NB4 (cell line): ENCODE data around the gene COBL.

ENCODE experiments used
- POLR2A ChIP-seq: IDR thresholded peaks from 2 replicates; pipeline ENCODE4 v1.6.1; 2011; ENCODE audit warnings: mild to moderate bottlenecking; ENCODE audit not compliant: insufficient read length; ENCODE audit errors: extremely low read depth
- TF ChIP-seq, protein P1 (sequence below): IDR thresholded peaks from one replicate; pipeline ENCODE4 v1.5.1; 2012; ENCODE audit warnings: low read depth, low read length

DNA sequence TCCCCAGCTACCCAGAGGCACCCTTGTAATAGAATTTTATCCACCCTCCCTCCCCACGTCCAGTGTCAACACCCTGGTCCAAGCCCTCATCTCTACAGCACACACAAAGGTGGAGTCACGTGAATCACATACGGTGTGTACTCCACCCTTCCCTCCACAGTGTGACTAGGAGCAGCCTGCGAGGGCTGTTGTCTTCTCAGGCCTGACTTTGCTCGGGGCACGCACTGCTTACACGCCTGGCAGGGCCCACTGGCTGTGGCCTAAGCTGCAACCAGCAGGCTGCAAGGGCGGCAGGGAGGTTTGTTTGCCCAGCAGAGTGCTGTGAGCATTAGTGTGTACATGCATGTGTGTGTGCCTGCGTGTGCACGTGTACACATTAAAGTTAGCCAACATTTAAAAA, 93.7 kb downstream of the COBL start:
- no peak for TF ChIP-seq POLR2A
- TF ChIP-seq, protein P1, sequence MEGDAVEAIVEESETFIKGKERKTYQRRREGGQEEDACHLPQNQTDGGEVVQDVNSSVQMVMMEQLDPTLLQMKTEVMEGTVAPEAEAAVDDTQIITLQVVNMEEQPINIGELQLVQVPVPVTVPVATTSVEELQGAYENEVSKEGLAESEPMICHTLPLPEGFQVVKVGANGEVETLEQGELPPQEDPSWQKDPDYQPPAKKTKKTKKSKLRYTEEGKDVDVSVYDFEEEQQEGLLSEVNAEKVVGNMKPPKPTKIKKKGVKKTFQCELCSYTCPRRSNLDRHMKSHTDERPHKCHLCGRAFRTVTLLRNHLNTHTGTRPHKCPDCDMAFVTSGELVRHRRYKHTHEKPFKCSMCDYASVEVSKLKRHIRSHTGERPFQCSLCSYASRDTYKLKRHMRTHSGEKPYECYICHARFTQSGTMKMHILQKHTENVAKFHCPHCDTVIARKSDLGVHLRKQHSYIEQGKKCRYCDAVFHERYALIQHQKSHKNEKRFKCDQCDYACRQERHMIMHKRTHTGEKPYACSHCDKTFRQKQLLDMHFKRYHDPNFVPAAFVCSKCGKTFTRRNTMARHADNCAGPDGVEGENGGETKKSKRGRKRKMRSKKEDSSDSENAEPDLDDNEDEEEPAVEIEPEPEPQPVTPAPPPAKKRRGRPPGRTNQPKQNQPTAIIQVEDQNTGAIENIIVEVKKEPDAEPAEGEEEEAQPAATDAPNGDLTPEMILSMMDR = no peak
